CD4-positive, alpha-beta T cell (primary cell): ENCODE data around the gene RASIP1. TPM values are rescaled to one million over a fixed set of nuclear protein-coding genes. Genes with fewer than 3 reads are reported as not detected.

Experiments
- ATAC-seq: fragments of 200-7000 bp; cut with Tn5 transposase; one replicate; pipeline ENCODE4 v1.10.0; 2022; ENCODE audit warnings: mild to moderate bottlenecking; ENCODE audit not compliant: poor library complexity
- CTCF ChIA-PET: fragments of 350-600 bp; sonication (Branson Sonifier 250); formaldehyde crosslinking; loops from one replicate; lab custom pipeline; 2021; ENCODE audit warnings: antibody characterized with exemption, inconsistent platforms; lab: Charles Lee
- POLR2A ChIA-PET: fragments of 350-600 bp; sonication (Branson Sonifier 250); formaldehyde crosslinking; loops from one replicate; lab custom pipeline; 2021; ENCODE audit warnings: antibody characterized with exemption, inconsistent platforms; lab: Charles Lee
- DNase-seq, 14 experiments: peaks; one replicate each; pipeline ENCODE4 v3.0.0-alpha.2; 2013 to 2020; ENCODE audit warnings: mixed read lengths in 2 of 14
- H3K27ac ChIP-seq, 2 donors: one replicate each; pipeline versions ENCODE4 v1.5.1 to v1.7.0; 2013; ENCODE audit warnings: low read length in 2 of 2, low read depth in 1 of 2, mild to moderate bottlenecking in 1 of 2
- H3K27me3 ChIP-seq, 2 experiments: 1 replicate in 1 of 2; 2 replicates in 1 of 2; pipeline versions ENCODE4 v1.6.1 to v1.7.0; 2013; ENCODE audit warnings: low read length in 2 of 2, control low read depth in 1 of 2, mild to moderate bottlenecking in 1 of 2, moderate library complexity in 1 of 2; ENCODE audit not compliant: insufficient read depth in 2 of 2, control insufficient read depth in 1 of 2
- H3K36me3 ChIP-seq: one replicate; pipeline ENCODE4 v1.6.1; 2013; ENCODE audit warnings: low read length, control low read depth; ENCODE audit not compliant: insufficient read depth
- H3K4me1 ChIP-seq: one replicate; pipeline ENCODE4 v1.6.1; 2013; ENCODE audit warnings: low read length, control low read depth; ENCODE audit not compliant: insufficient read depth
- H3K4me3 ChIP-seq: one replicate; pipeline ENCODE4 v1.5.1; 2013; ENCODE audit warnings: mild to moderate bottlenecking, low read length, moderate library complexity
- H3K9me3 ChIP-seq, 2 experiments: 1 replicate in 1 of 2; 2 replicates in 1 of 2; pipeline versions ENCODE4 v1.6.1 to v1.7.0; 2013; ENCODE audit warnings: low read length in 2 of 2, mild to moderate bottlenecking in 2 of 2, control low read depth in 1 of 2, moderate library complexity in 1 of 2; ENCODE audit not compliant: control insufficient read depth in 1 of 2, insufficient read depth in 1 of 2
- H3K27ac Mint-ChIP-seq: one replicate; pipeline ENCODE4 v1.8.0; 2020; ENCODE audit warnings: mixed read lengths
- H3K27me3 Mint-ChIP-seq: one replicate; pipeline ENCODE4 v1.8.0; 2021; ENCODE audit warnings: mixed read lengths
- H3K36me3 Mint-ChIP-seq: one replicate; pipeline ENCODE4 v1.8.0; 2021; ENCODE audit warnings: low read depth, mixed read lengths
- H3K4me1 Mint-ChIP-seq: one replicate; pipeline ENCODE4 v1.8.0; 2021; ENCODE audit warnings: low read depth, mixed read lengths
- H3K4me3 Mint-ChIP-seq: one replicate; pipeline ENCODE4 v1.8.0; 2020; ENCODE audit warnings: mild to moderate bottlenecking, mixed read lengths
- H3K9me3 Mint-ChIP-seq: one replicate; pipeline ENCODE4 v1.8.0; 2020; ENCODE audit warnings: mixed read lengths
- intact Hi-C, 2 experiments: fragments of 100-400 bp; cut with DNase I in 1 of 2; cut with micrococcal nuclease in 1 of 2; formaldehyde crosslinking; loops; one replicate each; pipeline versions ENCODE4 v1.15.1 to v1.9.0; 2023 to 2025; cut with DNase I, micrococcal nuclease
- total RNA-seq, 174 experiments: library from RNA in 2 of 174; stranded (reverse) in 2 of 174; gene quantifications; one replicate each; pipeline ENCODE4 v1.2.3 and lab custom pipeline; 2021 to 2026
- TF ChIP-seq, protein P1 (sequence below): fragments of 200-600 bp; IDR thresholded peaks from one replicate; pipeline ENCODE4 v1.8.0; 2022; ENCODE audit warnings: antibody characterized with exemption, mild to moderate bottlenecking

The RASIP1 gene
- total RNA-seq, 2 experiments from 2014 or later, result 0.55 to 0.56 TPM

DNA sequence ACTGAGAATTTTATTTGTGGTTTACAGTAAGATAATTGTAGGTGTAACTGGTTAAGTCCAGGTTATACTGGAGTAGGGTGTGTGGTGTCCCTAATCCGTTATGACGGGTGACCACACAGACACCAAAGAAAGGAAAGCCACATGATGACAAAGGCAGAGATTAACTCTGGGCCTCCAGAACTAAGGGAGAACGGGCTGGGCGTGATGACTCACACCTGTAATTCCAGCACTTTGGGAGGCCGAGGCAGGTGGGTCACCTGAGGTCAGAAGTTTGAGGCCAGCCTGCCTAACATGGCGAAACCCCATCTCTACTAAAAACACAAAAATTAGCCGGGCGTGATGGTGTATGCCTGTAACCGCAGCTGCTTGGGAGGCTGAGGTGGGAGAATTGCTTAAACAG lies 54.8 kb downstream of the RASIP1 start:
- no peaks in the 10 kb centered on the region for H3K9me3 ChIP-seq
- no peak overlapping the region for H3K27ac ChIP-seq
- H3K4me1 ChIP-seq, result no peaks in the 10 kb centered on the region
- TF ChIP-seq, protein P1, sequence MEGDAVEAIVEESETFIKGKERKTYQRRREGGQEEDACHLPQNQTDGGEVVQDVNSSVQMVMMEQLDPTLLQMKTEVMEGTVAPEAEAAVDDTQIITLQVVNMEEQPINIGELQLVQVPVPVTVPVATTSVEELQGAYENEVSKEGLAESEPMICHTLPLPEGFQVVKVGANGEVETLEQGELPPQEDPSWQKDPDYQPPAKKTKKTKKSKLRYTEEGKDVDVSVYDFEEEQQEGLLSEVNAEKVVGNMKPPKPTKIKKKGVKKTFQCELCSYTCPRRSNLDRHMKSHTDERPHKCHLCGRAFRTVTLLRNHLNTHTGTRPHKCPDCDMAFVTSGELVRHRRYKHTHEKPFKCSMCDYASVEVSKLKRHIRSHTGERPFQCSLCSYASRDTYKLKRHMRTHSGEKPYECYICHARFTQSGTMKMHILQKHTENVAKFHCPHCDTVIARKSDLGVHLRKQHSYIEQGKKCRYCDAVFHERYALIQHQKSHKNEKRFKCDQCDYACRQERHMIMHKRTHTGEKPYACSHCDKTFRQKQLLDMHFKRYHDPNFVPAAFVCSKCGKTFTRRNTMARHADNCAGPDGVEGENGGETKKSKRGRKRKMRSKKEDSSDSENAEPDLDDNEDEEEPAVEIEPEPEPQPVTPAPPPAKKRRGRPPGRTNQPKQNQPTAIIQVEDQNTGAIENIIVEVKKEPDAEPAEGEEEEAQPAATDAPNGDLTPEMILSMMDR, result no peak
- ChIA-PET POLR2A (no interaction called here), CTCF (no interaction called here)
- Mint-ChIP-seq H3K36me3 (no peaks in the 10 kb centered on the region), H3K27ac (no peak overlapping the region), H3K4me3 (no peak overlapping the region), H3K9me3 (no peaks in the 10 kb centered on the region), H3K27me3 (no peaks in the 10 kb centered on the region), H3K4me1 (no peaks in the 10 kb centered on the region)
- intact Hi-C loops, result no loop called here
- ATAC-seq (no peak), DNase-seq (no peak)
- no peaks in the 10 kb centered on the region for H3K36me3 ChIP-seq
- H3K27me3 ChIP-seq, result no peaks in the 10 kb centered on the region
- no peak overlapping the region for H3K4me3 ChIP-seq

DNA sequence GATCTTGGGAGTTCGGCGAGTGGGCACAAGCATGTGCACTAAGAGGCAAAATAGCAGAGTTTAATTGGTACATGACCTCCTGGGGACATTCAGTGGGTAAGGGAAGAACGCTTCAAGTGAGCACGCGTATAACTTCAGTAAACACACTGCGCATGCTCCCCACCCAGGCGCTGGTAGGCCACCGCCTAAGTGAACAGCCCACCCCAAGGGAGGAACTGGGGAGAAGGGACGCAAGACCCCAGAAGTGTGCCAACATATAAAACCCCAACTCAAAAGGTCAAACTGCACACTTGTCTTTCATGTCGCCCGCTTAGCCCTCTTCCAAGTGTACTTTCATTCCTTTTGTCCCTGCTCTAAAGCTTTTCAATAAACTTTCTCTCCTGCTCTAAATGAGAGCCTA lies 57.1 kb downstream of the RASIP1 start:
- H3K27me3 Mint-ChIP-seq, result no peaks in the 10 kb centered on the region

DNA sequence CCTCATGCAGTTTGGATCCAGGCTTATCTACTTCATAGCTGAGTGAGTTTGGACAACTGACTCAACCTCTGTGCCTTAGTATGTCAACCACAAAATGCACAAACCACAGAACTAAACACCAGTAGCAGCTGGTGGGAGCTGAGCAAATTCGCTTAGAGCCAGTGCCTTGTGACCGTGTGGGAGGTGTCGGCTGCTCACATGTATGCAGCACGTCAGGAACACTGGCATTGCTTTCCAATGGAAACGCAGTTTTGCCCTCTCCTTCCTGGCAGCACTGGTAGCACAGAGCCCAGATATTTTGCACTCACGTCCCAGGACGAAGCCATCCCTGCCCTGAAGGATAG lies 59.3 kb downstream of the RASIP1 start:
- H3K27me3 Mint-ChIP-seq, result no peaks in the 10 kb centered on the region
- H3K9me3 Mint-ChIP-seq, result no peaks in the 10 kb centered on the region
- Histone ChIP-seq H3K36me3 (no peaks in the 10 kb centered on the region), H3K27me3 (no peaks in the 10 kb centered on the region), H3K27ac (no peak overlapping the region), H3K4me1 (no peaks in the 10 kb centered on the region), H3K4me3 (no peak overlapping the region), H3K9me3 (no peaks in the 10 kb centered on the region)
- H3K4me3 Mint-ChIP-seq, result no peak overlapping the region
- ATAC-seq (no peak), DNase-seq (no peak)
- ChIA-PET POLR2A (no interaction called here), CTCF (no interaction called here)
- no peak overlapping the region for H3K27ac Mint-ChIP-seq
- intact Hi-C loops, result no loop called here
- H3K36me3 Mint-ChIP-seq, result no peaks in the 10 kb centered on the region
- no peaks in the 10 kb centered on the region for H3K4me1 Mint-ChIP-seq
- TF ChIP-seq, protein P1, result no peak

More for the DNA sequence above, 57.1 kb downstream of the RASIP1 start:
- Mint-ChIP-seq H3K36me3 (no peaks in the 10 kb centered on the region), H3K9me3 (no peaks in the 10 kb centered on the region), H3K4me1 (no peaks in the 10 kb centered on the region), H3K4me3 (no peak overlapping the region), H3K27ac (no peak overlapping the region)
- no peak overlapping the region for H3K27ac ChIP-seq
- ATAC-seq (no peak), DNase-seq (peak in 6 of 14 experiments; percentile 14 to 55 (median 30))
- CTCF ChIA-PET, result no interaction called here
- no peaks in the 10 kb centered on the region for H3K9me3 ChIP-seq
- no peaks in the 10 kb centered on the region for H3K27me3 ChIP-seq
- no peaks in the 10 kb centered on the region for H3K36me3 ChIP-seq
- intact Hi-C loops, result no loop called here
- POLR2A ChIA-PET, result no interaction called here
- TF ChIP-seq, protein P1, result no peak
- no peak overlapping the region for H3K4me3 ChIP-seq
- H3K4me1 ChIP-seq, result no peaks in the 10 kb centered on the region
